ENCODE results near the gene CMTM1. TPM values are rescaled to one million over a fixed set of nuclear protein-coding genes. Genes with fewer than 3 reads are reported as not detected.

The CMTM1 gene
- total and polyA plus RNA-seq, 2 experiments from 2014 or later: 1.4 to 1.9 TPM

GRCh38 chr16:66548068-66548467, 18.2 kb upstream of the CMTM1 start:
- peaks cover 11% of the 10 kb centered on the region for H3K4me1 ChIP-seq (ENCODE audit: insufficient read depth)
- H3K36me3 ChIP-seq (ENCODE audit: insufficient read depth): no peaks in the 10 kb centered on the region
- no peak overlapping the region for H3K4me2 ChIP-seq
- Mint-ChIP-seq H3K9me3 (peaks cover 10% of the 10 kb centered on the region; the same call in 2 of the 3 replicates), H3K27me3 (ENCODE audit: insufficient read depth, low read depth, poor library complexity) (peaks cover 28% of the 10 kb centered on the region), H3K4me3 (no peak overlapping the region), H3K4me1 (peaks cover 21% of the 10 kb centered on the region), H3K36me3 (ENCODE audit: low read depth) (peaks cover 3% of the 10 kb centered on the region; the same call in 2 of the 3 replicates), H3K27ac (no peak overlapping the region; the same call in 1 of the 2 replicates)
- H3F3A ChIP-seq (replicated peaks; ENCODE audit: low read depth): peaks cover 20% of the 10 kb centered on the region; the same call in 1 of the 2 replicates
- peaks cover 11% of the 10 kb centered on the region for H3K27me3 ChIP-seq (ENCODE audit: insufficient read depth)
- no peaks in the 10 kb centered on the region for H4K20me1 ChIP-seq (replicated peaks; ENCODE audit: insufficient read depth)
- H3K27ac ChIP-seq (ENCODE audit: low read depth): no peak overlapping the region
- TF ChIP-seq NANOG (IDR thresholded peaks at IDR 0.05; ENCODE audit: borderline replicate concordance) (no peak), STAT1 (IDR thresholded peaks at IDR 0.05; ENCODE audit: unreplicated experiment) (no peak), JUNB (IDR thresholded peaks at IDR 0.05; ENCODE audit: unreplicated experiment) (no peak), EZH2 (IDR thresholded peaks at IDR 0.05; ENCODE audit: low read depth, unreplicated experiment) (no peak), CREB1 (CRISPR knock-in tag; IDR thresholded peaks at IDR 0.05; ENCODE audit: low read depth) (no peak), EZH2phosphoT487 (IDR thresholded peaks at IDR 0.05; ENCODE audit: unreplicated experiment) (no peak), ZNF331 (CRISPR knock-in tag; IDR thresholded peaks at IDR 0.05; ENCODE audit: low read depth) (no peak), POLR2AphosphoS5 (IDR thresholded peaks at IDR 0.05; ENCODE audit: low read depth) (no peak), ZNF114 (CRISPR knock-in tag; IDR thresholded peaks at IDR 0.05) (no peak)
- TF ChIP-seq, protein P1, sequence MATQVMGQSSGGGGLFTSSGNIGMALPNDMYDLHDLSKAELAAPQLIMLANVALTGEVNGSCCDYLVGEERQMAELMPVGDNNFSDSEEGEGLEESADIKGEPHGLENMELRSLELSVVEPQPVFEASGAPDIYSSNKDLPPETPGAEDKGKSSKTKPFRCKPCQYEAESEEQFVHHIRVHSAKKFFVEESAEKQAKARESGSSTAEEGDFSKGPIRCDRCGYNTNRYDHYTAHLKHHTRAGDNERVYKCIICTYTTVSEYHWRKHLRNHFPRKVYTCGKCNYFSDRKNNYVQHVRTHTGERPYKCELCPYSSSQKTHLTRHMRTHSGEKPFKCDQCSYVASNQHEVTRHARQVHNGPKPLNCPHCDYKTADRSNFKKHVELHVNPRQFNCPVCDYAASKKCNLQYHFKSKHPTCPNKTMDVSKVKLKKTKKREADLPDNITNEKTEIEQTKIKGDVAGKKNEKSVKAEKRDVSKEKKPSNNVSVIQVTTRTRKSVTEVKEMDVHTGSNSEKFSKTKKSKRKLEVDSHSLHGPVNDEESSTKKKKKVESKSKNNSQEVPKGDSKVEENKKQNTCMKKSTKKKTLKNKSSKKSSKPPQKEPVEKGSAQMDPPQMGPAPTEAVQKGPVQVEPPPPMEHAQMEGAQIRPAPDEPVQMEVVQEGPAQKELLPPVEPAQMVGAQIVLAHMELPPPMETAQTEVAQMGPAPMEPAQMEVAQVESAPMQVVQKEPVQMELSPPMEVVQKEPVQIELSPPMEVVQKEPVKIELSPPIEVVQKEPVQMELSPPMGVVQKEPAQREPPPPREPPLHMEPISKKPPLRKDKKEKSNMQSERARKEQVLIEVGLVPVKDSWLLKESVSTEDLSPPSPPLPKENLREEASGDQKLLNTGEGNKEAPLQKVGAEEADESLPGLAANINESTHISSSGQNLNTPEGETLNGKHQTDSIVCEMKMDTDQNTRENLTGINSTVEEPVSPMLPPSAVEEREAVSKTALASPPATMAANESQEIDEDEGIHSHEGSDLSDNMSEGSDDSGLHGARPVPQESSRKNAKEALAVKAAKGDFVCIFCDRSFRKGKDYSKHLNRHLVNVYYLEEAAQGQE (IDR thresholded peaks at IDR 0.05; ENCODE audit: unreplicated experiment): no peak
- TF ChIP-seq, protein P2, sequence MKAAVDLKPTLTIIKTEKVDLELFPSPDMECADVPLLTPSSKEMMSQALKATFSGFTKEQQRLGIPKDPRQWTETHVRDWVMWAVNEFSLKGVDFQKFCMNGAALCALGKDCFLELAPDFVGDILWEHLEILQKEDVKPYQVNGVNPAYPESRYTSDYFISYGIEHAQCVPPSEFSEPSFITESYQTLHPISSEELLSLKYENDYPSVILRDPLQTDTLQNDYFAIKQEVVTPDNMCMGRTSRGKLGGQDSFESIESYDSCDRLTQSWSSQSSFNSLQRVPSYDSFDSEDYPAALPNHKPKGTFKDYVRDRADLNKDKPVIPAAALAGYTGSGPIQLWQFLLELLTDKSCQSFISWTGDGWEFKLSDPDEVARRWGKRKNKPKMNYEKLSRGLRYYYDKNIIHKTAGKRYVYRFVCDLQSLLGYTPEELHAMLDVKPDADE (IDR thresholded peaks at IDR 0.05): no peak
- TF ChIP-seq, protein P3, sequence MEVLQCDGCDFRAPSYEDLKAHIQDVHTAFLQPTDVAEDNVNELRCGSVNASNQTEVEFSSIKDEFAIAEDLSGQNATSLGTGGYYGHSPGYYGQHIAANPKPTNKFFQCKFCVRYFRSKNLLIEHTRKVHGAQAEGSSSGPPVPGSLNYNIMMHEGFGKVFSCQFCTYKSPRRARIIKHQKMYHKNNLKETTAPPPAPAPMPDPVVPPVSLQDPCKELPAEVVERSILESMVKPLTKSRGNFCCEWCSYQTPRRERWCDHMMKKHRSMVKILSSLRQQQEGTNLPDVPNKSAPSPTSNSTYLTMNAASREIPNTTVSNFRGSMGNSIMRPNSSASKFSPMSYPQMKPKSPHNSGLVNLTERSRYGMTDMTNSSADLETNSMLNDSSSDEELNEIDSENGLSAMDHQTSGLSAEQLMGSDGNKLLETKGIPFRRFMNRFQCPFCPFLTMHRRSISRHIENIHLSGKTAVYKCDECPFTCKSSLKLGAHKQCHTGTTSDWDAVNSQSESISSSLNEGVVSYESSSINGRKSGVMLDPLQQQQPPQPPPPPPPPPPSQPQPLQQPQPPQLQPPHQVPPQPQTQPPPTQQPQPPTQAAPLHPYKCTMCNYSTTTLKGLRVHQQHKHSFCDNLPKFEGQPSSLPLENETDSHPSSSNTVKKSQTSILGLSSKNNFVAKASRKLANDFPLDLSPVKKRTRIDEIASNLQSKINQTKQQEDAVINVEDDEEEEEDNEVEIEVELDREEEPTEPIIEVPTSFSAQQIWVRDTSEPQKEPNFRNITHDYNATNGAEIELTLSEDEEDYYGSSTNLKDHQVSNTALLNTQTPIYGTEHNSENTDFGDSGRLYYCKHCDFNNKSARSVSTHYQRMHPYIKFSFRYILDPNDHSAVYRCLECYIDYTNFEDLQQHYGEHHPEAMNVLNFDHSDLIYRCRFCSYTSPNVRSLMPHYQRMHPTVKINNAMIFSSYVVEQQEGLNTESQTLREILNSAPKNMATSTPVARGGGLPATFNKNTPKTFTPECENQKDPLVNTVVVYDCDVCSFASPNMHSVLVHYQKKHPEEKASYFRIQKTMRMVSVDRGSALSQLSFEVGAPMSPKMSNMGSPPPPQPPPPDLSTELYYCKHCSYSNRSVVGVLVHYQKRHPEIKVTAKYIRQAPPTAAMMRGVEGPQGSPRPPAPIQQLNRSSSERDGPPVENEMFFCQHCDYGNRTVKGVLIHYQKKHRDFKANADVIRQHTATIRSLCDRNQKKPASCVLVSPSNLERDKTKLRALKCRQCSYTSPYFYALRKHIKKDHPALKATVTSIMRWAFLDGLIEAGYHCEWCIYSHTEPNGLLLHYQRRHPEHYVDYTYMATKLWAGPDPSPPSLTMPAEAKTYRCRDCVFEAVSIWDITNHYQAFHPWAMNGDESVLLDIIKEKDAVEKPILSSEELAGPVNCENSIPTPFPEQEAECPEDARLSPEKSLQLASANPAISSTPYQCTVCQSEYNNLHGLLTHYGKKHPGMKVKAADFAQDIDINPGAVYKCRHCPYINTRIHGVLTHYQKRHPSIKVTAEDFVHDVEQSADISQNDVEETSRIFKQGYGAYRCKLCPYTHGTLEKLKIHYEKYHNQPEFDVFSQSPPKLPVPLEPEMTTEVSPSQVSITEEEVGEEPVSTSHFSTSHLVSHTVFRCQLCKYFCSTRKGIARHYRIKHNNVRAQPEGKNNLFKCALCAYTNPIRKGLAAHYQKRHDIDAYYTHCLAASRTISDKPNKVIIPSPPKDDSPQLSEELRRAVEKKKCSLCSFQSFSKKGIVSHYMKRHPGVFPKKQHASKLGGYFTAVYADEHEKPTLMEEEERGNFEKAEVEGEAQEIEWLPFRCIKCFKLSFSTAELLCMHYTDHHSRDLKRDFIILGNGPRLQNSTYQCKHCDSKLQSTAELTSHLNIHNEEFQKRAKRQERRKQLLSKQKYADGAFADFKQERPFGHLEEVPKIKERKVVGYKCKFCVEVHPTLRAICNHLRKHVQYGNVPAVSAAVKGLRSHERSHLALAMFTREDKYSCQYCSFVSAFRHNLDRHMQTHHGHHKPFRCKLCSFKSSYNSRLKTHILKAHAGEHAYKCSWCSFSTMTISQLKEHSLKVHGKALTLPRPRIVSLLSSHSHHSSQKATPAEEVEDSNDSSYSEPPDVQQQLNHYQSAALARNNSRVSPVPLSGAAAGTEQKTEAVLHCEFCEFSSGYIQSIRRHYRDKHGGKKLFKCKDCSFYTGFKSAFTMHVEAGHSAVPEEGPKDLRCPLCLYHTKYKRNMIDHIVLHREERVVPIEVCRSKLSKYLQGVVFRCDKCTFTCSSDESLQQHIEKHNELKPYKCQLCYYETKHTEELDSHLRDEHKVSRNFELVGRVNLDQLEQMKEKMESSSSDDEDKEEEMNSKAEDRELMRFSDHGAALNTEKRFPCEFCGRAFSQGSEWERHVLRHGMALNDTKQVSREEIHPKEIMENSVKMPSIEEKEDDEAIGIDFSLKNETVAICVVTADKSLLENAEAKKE (CRISPR knock-in tag; IDR thresholded peaks at IDR 0.05): no peak
- TF ChIP-seq, protein P4, sequence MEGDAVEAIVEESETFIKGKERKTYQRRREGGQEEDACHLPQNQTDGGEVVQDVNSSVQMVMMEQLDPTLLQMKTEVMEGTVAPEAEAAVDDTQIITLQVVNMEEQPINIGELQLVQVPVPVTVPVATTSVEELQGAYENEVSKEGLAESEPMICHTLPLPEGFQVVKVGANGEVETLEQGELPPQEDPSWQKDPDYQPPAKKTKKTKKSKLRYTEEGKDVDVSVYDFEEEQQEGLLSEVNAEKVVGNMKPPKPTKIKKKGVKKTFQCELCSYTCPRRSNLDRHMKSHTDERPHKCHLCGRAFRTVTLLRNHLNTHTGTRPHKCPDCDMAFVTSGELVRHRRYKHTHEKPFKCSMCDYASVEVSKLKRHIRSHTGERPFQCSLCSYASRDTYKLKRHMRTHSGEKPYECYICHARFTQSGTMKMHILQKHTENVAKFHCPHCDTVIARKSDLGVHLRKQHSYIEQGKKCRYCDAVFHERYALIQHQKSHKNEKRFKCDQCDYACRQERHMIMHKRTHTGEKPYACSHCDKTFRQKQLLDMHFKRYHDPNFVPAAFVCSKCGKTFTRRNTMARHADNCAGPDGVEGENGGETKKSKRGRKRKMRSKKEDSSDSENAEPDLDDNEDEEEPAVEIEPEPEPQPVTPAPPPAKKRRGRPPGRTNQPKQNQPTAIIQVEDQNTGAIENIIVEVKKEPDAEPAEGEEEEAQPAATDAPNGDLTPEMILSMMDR (conservative IDR thresholded peaks at IDR 0.05; ENCODE audit: low read depth in 2 of 2): no peak
- no peak overlapping the region for H3K4me3 ChIP-seq
- ATAC-seq (no peak), DNase-seq (ENCODE audit: low spot score) (no peak)
- 0 out of 2 replicates have a peak, but pooled peaks cover 3% of the 10 kb centered on the region for H3K9me2 ChIP-seq (ENCODE audit: insufficient read depth)
- H2AFZ ChIP-seq: no peak overlapping the region
- no peaks in the 10 kb centered on the region; the same call in 1 of the 2 replicates for H3K79me2 ChIP-seq (replicated peaks; ENCODE audit: insufficient read depth)
